Measurements from ENCODE around the gene HSFX2.

- TF ChIP-seq CTCF (IDR thresholded peaks at IDR 0.05) (no peak), POLR2A (IDR thresholded peaks at IDR 0.05) (no peak)
Measured at GRCh38 chrX:149572743-149573142, 22.4 kb downstream of the HSFX2 start.

Data from right lobe of liver (tissue), 4 donors.